ENCODE results near the gene EVC.

DNA sequence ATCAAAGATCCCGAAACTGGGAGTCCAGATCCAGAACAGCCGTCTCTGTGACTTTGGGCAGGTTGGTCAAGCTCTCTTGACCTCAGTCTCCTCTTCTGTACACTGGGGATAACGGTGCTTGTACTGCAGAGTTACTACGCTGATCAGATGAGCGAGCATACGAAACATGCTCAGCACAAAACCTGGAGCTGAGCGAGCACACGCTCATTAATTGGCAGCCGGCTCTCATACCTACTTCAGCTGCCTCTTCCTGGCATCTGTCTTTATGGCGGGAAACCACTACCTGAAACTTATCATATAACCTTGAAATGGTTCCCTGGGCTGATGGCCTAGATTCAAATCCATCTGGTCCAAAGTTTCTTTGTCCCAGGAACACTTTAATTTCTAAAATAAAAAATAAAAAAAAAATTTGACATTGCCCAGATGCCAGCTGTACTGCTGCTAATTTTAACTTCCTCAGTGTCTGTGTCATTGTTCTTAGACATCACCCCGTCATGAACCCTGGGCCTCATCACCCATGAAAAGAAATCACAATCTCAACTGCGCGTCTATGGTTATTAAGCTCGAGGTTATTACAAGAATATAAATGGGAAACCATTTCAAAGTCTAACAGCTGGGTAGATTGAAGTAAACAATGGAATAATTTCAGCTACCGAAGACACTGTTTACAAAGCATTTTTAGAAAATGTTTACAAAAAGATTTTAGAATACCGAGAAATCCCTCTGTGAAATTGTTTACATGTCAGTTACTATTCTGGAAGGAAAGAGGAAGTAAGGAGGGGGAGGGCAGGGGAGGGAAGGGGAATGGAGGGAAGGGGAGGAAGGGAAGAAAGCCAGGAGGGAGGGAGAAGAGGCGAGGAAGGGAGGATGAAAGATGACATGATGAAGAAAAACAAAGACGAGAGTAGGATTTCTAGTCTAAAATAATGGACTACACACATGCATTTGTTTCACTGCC is 132.9 kb downstream of the EVC start:
- TF ChIP-seq, protein P1, sequence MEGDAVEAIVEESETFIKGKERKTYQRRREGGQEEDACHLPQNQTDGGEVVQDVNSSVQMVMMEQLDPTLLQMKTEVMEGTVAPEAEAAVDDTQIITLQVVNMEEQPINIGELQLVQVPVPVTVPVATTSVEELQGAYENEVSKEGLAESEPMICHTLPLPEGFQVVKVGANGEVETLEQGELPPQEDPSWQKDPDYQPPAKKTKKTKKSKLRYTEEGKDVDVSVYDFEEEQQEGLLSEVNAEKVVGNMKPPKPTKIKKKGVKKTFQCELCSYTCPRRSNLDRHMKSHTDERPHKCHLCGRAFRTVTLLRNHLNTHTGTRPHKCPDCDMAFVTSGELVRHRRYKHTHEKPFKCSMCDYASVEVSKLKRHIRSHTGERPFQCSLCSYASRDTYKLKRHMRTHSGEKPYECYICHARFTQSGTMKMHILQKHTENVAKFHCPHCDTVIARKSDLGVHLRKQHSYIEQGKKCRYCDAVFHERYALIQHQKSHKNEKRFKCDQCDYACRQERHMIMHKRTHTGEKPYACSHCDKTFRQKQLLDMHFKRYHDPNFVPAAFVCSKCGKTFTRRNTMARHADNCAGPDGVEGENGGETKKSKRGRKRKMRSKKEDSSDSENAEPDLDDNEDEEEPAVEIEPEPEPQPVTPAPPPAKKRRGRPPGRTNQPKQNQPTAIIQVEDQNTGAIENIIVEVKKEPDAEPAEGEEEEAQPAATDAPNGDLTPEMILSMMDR (conservative IDR thresholded peaks at IDR 0.05; ENCODE audit: low read depth, low read length), result no peak
- no peak for TF ChIP-seq EZH2 (IDR thresholded peaks at IDR 0.05; ENCODE audit: borderline replicate concordance, low read depth, low read length, poor library complexity, severe bottlenecking)
